K562 (cell line): ENCODE results near the gene MAPK8IP1. TPM values are rescaled to one million over a fixed set of nuclear protein-coding genes. Genes with fewer than 3 reads are reported as not detected.

Source experiments
- BHLHE40 ChIP-seq: IDR thresholded peaks from 2 replicates; pipeline ENCODE4 v1.6.1; 2011; ENCODE audit warnings: low read length, improper control_type of control experiment
- DMBX1 ChIP-seq: fragments of 250-450 bp; sonication (Bioruptor Pico); IDR thresholded peaks from 2 replicates; pipeline ENCODE4 v1.8.0; 2022; ENCODE audit warnings: inconsistent platforms, mild to moderate bottlenecking, moderate library complexity, borderline replicate concordance
- DPF2 ChIP-seq: fragments of 450-650 bp; IDR thresholded peaks from 2 replicates; pipeline ENCODE4 v1.6.1; 2016
- EP400 ChIP-seq: fragments of 450-650 bp; IDR thresholded peaks from 2 replicates; pipeline ENCODE4 v1.6.1; 2017; ENCODE audit warnings: antibody characterized with exemption, mild to moderate bottlenecking, moderate library complexity
- KDM5B ChIP-seq: fragments of 200-600 bp; sonication (generic); IDR thresholded peaks from 2 replicates; pipeline ENCODE4 v1.6.1; 2012; ENCODE audit warnings: low read depth, mild to moderate bottlenecking, moderate library complexity, low read length, control low read depth, inconsistent platforms; ENCODE audit not compliant: insufficient replicate concordance
- KLF1 ChIP-seq: fragments of 450-650 bp; IDR thresholded peaks from 2 replicates; pipeline ENCODE4 v1.6.1; 2016; ENCODE audit warnings: missing genetic modification characterization, missing compliant biosample characterization
- MAZ ChIP-seq, 2 experiments: fragments of 450-650 bp in 1 of 2; sonication (generic) in 1 of 2; formaldehyde crosslinking; IDR thresholded peaks in 1 of 2; conservative IDR thresholded peaks in 1 of 2; 2 replicates each; pipeline versions ENCODE4 v1.4.0 to v1.5.0; 2020; ENCODE audit warnings: mild to moderate bottlenecking in 1 of 2, missing genetic modification reagents in 1 of 2
- NRF1 ChIP-seq, 2 experiments: fragments of 450-650 bp; IDR thresholded peaks in 1 of 2; conservative IDR thresholded peaks in 1 of 2; 2 replicates each; pipeline ENCODE4 v1.6.1; 2014; ENCODE audit warnings: mild to moderate bottlenecking in 2 of 2
- SRSF7 ChIP-seq: fragments of 200-400 bp; formaldehyde crosslinking; optimal IDR thresholded peaks from 2 replicates; pipeline ENCODE3; 2017; ENCODE audit warnings: mild to moderate bottlenecking, low read depth, low read length
- TBL1XR1 ChIP-seq, 2 experiments: IDR thresholded peaks; 2 replicates each; pipeline ENCODE4 v1.6.1; 2012; ENCODE audit warnings: improper control_type of control experiment in 2 of 2, low read length in 2 of 2, mild to moderate bottlenecking in 1 of 2
- TCF7L2 ChIP-seq: fragments of 150-350 bp; IDR thresholded peaks from 2 replicates; pipeline ENCODE4 v1.6.1; 2016; ENCODE audit warnings: low read depth, mild to moderate bottlenecking, low read length, moderate library complexity
- VEZF1 ChIP-seq: fragments of 200-800 bp; sonication (Bioruptor generic); IDR thresholded peaks from 2 replicates; pipeline ENCODE4 v1.6.1; 2017; ENCODE audit warnings: missing genetic modification characterization, missing compliant biosample characterization
- polyA plus RNA-seq, 8 experiments: library from polyadenylated mRNA; depleted of rRNA in 4 of 8; stranded (reverse) in 5 of 8; unstranded in 3 of 8; fragments of >200 nt; fragmentation: Nextera tagmentation in 2 of 8; fragmentation: Illumina TruSeq in 1 of 8; extraction: Ambion mirVana in 2 of 8; extraction: Trizol in 1 of 8; gene quantifications; 2 replicates each; pipeline versions ENCODE4 v1.2.1 to v1.2.3, GENCODE V29; 2011 to 2014; ENCODE audit warnings: inconsistent platforms in 1 of 8, missing spikeins in 1 of 8
- total RNA-seq, 7 experiments: library from RNA; depleted of rRNA in 6 of 7; stranded (reverse); fragments of >200 nt in 6 of 7; fragmentation: Illumina TruSeq in 2 of 7; extraction: Trizol in 2 of 7; gene quantifications; 2 replicates each; pipeline versions ENCODE4 v1.2.1 to v1.2.3, GENCODE V29; 2011 to 2021; ENCODE audit warnings: low replicate concordance in 1 of 7

MAPK8IP1 gene
- total and polyA plus RNA-seq, 9 of the 15 experiments (the other 6 are each of a cell fraction or from before 2014, with no cell fraction given) = 0.13 to 6.9 (median 2.5) TPM

DNA sequence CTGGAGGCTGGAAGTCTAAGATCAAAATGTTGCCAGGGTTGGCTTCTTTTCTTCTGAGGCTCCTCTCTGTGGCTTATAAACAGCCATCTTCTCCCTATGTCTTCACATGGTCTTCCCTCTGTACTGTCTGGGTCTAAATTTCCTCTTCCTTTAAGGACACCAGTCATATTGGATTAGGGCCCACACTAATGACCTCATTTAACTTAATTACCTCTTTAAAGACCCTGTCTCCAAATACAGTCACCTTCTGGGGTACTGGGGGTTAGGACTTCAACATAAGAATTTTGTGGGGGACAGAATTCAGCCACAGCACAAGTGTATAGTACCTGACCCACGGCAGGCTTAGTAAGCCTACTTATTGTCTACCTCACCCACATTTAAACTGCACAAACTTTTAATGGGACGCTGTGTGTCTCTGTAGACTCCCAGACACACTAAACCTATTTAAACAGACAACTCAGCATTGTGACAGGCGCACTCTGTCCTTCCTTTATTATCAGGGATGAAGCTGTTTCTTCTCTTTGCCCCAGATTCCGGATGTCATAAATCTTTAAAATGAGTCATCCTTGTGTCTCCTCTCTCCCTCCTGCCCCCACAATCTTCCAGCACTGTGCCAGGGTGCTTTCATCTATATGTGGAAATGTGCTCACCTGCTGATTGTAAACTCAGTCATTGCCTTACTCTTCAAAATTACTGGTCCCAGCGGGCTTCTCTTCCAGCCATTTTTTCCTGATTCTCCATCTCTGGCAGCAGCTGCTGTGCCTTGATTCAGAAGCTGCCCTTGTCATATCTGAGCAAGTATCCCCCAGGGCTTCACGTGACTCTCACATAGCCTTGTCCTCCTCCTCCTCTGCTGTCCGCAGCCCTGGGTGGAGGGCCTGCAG is 5.4 kb upstream of the MAPK8IP1 start (continued):
- TF ChIP-seq VEZF1 (CRISPR knock-in tag) (peak; percentile 69), DPF2 (peak; percentile 95), BHLHE40 (peak; percentile 79), KDM5B (no peak), KLF1 (tag) (no peak), SRSF7 (no peak), TCF7L2 (no peak), EP400 (no peak), MAZ (CRISPR knock-in tag; conservative IDR thresholded peaks at IDR 0.05 in 1 of 2, IDR thresholded peaks at IDR 0.05 in 1 of 2) (peak in 1 of 2 experiments; percentile 72; a peak in 2 of 4 replicates), NRF1 (conservative IDR thresholded peaks at IDR 0.05 in 1 of 2, IDR thresholded peaks at IDR 0.05 in 1 of 2) (peak; percentile 39 to 54), DMBX1 (no peak), TBL1XR1 (IDR thresholded peaks at IDR 0.05; ENCODE audit: low read length in 2 of 2) (0 out of 4 replicates have a peak, but pooled peaks of 1 of the 2 experiments have one; percentile 24)
